NCI-H748 (cell line): ENCODE measurements around the gene LCN12.

Source experiments
- DNase-seq: peaks from one replicate; lab custom pipeline; 2025; ENCODE audit not compliant: unreplicated experiment; lab: John Stamatoyannopoulos, UW

LCN12 gene

GRCh38 chr9:136951541-136952320, at the start of gene LCN12:
TSS of gene LCN12 (plus strand) at chr9:136952273. CDS start at chr9:136952328, 55 bp downstream.
- DNase-seq: no peak

- no peak for DNase-seq
These were observed 49.0 kb upstream of the LCN12 start for GRCh38 chr9:136903041-136903554.

GRCh38 chr9:136906266-136906665, 45.8 kb upstream of the LCN12 start:
- no peak for DNase-seq

DNA sequence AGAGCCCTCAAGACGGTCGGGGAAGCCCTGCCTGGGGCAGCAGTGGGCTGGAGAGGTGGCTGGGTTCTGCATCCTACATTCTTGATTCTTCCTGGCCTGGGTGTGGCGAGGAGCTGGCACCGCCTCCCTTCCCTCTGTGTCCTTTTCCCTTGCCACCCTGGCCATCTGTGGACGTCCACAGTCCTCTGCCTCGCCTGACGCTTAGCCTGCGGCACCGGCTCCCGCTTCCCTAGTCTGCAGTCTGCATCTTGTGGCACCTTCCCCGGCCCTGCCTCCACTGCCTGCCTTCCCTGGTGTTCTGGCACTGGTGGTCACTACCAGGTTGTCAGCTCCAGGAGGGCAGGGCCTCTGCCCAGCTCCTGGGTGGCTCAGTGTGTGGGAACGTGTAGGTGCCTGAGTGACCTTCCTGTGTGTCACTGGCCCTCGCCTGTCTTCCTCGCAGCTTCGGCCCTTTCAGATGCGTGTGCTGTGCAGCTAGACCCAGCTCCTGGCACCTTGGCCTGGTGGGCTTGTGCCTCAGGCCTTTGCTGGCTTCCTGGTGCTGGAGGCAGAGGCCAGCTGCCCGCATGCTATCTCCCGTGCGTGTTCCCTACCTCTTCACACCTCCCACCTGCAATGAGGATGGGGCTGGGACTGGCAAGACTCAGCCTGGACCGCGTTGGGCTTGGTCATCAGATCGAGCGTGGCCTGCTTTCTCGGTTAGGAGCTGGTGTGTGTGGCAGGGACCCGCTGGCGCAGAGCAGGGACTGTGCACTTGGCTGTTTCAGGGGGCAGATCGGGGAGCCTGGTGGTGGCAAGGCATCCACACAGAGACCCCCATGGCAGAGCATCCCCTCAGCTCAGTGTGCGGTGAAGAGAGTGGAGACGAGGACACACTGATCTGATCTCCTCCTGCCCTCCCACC, 44.8 kb upstream of the LCN12 start:
- no peak for DNase-seq

GRCh38 chr9:136910197-136910900, 41.7 kb upstream of the LCN12 start:
- DNase-seq: no peak

DNA sequence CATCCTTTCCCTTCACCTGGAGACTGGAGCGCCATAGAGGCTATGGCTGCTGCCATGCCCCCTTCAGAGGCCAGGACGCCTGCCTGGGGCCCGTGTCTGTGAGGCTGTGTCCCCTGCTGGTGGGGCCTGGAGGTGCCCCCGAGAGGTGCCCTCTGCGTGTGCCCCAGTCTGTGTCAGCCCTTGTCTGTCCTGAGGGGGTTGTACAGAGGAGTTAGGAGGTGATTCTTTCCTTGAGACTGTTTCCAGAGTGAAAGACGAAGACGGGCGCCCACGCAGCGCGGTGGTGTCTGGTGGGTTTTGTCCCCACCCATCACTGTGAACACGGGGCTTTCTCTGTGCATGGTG, 41.2 kb upstream of the LCN12 start:
- DNase-seq: no peak

DNA sequence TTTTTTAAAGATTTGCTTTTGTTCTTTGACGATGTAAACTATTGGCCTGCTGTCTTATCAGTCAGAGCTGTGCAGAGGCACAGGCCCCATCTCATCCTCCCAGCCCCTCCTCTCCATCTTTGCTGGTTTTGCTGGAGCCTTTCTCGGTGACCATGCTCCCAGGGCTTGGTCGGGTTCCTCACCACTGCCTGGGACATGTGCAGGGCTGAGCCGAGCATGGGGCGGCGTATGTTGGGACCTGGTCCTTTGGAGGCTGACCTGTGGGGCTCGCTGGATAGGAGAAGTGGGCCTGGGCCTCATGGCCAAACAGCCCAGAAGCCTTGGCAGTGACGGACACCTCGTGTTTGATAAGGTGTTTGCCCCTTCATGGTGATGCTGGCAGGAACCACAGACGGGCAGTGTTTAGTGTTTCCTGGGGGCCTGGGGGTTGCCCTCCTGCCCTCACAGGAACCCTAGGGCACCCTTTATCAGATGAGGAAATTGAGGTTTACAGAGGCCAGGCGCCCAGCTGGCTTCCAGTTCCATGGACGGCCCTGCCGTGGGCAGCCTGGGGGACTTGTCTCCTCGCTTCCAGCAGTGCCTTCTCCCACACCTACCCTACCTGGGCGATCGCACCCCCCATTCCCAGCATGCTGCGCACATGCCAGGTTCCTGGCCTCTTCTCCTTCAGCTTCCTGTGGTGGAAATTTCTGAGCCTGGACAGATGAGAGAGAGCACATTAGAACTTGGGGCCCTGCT, 38.2 kb upstream of the LCN12 start:
- DNase-seq: no peak

GRCh38 chr9:136915632-136916329, 36.3 kb upstream of the LCN12 start:
- no peak for DNase-seq

DNA sequence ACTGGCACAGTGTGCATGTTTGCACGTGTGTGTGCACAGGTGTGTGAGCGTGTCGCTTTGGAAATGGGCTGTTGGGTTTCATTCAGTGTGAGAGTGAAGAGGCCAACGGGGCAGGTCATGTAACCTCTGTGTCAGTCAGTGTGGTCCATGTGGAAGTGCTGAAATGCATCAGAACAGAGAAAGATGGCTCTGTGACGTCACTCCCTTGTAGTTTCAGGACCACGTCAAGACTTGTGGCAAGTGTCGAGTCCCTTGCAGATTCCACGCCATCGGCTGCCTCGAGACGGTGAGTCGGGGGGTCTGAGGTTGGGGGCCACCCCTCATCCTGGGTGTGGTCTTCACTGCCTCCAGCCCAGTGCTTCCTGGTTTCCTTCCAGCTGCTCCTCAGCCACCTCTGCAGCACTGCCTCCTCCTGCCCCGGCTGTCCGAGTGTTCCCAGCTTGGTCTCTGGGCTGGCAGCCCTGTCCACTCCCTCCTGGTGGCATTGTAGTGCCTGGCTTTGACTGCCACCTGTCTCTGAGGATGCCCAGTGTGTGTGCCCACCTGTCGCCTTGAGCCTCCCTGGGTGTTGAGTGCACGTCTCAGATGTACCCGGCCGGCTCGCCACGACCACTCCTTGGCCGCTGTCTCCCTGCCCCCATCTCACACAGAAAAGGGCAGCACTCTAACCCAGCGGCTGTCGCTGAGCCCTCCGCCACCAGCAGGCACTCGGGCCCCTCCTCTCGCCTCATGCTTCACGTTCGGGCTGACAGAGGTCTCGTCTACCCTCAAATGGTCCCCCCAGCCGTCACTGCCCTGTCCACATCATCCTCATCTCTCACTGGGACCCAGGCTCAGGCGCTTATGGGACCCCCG, 35.5 kb upstream of the LCN12 start:
- DNase-seq: no peak

- DNase-seq: no peak
These were observed 34.2 kb upstream of the LCN12 start for GRCh38 chr9:136917902-136918301.

DNA sequence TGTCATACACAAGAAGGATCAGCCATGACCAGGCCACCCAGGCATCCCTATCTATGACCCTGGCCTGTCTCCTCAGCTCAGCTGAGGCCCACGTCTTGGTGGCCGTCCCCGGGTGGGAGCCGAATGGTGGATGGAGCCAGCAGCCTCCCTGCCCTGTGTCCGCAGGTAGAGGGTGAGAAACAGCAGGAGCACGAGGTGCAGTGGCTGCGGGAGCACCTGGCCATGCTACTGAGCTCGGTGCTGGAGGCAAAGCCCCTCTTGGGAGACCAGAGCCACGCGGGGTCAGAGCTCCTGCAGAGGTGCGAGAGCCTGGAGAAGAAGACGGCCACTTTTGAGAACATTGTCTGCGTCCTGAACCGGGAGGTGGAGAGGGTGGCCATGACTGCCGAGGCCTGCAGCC, 32.0 kb upstream of the LCN12 start:
- DNase-seq: no peak

DNA sequence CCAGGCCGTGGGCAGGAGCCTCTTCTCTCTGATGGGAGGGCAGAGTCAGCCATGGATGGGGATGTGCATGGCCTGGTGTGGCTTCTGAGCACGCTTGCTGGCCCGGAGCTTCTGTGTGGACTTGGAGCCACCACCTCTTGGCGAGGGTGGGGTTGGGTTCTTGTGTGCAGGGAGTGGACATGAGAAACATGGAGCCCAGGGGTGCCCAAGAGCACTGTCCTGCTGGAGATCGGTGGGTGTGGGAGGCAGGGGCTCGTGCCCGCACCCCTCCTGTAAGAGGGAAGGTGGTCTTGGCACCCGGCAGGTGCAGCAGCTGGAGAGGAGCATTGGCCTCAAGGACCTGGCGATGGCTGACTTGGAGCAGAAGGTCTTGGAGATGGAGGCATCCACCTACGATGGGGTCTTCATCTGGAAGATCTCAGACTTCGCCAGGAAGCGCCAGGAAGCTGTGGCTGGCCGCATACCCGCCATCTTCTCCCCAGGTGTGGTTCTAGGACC, 31.3 kb upstream of the LCN12 start:
- no peak for DNase-seq

DNA sequence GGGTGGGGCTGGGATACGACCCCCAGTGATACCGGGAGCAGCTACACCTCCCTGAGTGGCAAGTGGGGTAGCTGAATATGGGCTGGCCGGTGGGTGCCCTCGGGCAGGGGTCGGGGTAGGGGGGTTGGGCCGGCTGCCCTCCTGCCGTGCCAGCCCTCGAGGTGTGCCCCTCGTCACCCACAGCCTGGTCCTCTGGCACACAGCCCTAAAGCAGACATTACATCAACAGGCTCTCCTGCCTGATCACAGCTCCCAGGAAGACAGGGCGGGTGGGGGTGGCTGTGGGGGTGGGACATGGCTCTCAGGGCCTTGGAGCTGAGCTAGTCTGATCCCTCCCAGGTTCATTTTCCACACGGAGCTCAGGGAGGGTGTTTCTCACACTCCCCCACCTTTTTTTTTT, 30.8 kb upstream of the LCN12 start:
- DNase-seq: no peak

GRCh38 chr9:136921718-136922117, 30.4 kb upstream of the LCN12 start:
- DNase-seq: no peak

- DNase-seq: no peak
These were observed 29.5 kb upstream of the LCN12 start for GRCh38 chr9:136922540-136922939.

- DNase-seq: no peak
These were observed 28.2 kb upstream of the LCN12 start for GRCh38 chr9:136923881-136924280.

DNA sequence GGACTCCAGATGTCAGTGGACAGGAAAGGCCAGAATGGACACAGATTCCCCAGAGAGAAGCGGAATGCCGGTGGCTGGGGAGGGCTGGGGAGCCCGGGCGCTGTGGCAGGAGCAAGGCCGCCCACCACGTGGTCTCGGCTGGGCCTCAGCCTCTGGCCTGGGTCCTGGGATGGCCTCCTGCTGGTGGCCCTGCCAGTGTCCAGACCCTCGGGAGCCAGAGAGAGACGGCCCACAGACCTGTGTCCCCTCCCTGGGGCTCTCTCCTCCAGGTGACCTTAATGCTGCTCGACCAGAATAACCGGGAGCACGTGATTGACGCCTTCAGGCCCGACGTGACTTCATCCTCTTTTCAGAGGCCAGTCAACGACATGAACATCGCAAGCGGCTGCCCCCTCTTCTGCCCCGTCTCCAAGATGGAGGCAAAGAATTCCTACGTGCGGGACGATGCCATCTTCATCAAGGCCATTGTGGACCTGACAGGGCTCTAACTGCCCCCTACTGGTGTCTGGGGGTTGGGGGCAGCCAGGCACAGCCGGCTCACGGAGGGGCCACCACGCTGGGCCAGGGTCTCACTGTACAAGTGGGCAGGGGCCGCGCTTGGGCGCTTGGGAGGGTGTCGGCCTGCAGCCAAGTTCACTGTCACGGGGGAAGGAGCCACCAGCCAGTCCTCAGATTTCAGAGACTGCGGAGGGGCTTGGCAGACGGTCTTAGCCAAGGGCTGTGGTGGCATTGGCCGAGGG, 26.5 kb upstream of the LCN12 start:
- no peak for DNase-seq

DNA sequence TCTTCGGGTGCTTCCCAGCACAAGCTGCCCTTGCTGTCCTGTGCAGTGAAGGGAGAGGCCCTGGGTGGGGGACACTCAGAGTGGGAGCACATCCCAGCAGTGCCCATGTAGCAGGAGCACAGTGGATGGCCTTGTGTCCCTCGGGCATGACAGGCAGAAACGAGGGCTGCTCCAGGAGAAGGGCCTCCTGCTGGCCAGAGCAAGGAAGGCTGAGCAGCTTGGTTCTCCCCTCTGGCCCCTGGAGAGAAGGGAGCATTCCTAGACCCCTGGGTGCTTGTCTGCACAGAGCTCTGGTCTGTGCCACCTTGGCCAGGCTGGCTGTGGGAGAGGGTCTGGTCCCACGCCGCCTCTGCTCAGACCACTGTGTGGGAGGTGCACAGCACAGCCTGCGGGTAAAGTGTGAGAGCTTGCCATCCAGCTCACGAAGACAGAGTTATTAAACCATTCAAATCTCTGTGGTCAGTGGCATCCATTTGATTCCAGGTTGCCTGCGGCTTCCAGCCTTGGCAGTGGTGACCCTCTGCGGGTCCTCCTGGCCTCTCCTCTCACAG, 25.8 kb upstream of the LCN12 start:
- no peak for DNase-seq
